ENCODE results near the gene GEMIN8.

GEMIN8 gene

GRCh38 chrX:13965531-13965930, 64.2 kb downstream of the GEMIN8 start:
- H3K23ac ChIP-seq (ENCODE audit: low read depth, low read length, poor library complexity): no peak overlapping the region
- H2BK5ac ChIP-seq (ENCODE audit: low read length): no peak overlapping the region
- no peak overlapping the region for H4K91ac ChIP-seq (ENCODE audit: low read depth, low read length, poor library complexity)
- no peak for DNase-seq (ENCODE audit: low spot score)
- H3K36me3 ChIP-seq (replicated peaks in 1 of 2; ENCODE audit: control insufficient read depth in 2 of 2, insufficient read depth in 2 of 2, low read length in 2 of 2): no peaks in the 10 kb centered on the region
- H3K4ac ChIP-seq (ENCODE audit: low read length): no peak overlapping the region
- H3K4me1 ChIP-seq (ENCODE audit: control insufficient read depth in 2 of 2, insufficient read depth in 1 of 2, low read depth in 1 of 2, low read length in 2 of 2): no peaks in the 10 kb centered on the region
- H3K9ac ChIP-seq (ENCODE audit: low read depth, low read length, poor library complexity): no peak overlapping the region
- no peak overlapping the region for H3K27ac ChIP-seq (replicated peaks; ENCODE audit: low read length)
- no peak overlapping the region for H2BK15ac ChIP-seq (ENCODE audit: low read length)
- no peak overlapping the region for H2BK120ac ChIP-seq (ENCODE audit: low read depth, low read length)
- no peak overlapping the region for H3K18ac ChIP-seq (ENCODE audit: low read length)
- H3K4me3 ChIP-seq (ENCODE audit: low read length in 2 of 2): no peak overlapping the region
- no peak overlapping the region for H4K8ac ChIP-seq (ENCODE audit: low read depth, low read length)
- H3K27me3 ChIP-seq (ENCODE audit: control insufficient read depth in 3 of 3, insufficient read depth in 3 of 3, low read depth in 1 of 3, low read length in 3 of 3): no peaks in the 10 kb centered on the region
- no peaks in the 10 kb centered on the region for H3K9me3 ChIP-seq (replicated peaks in 1 of 2; ENCODE audit: control insufficient read depth in 2 of 2, insufficient read depth in 1 of 2, low read depth in 1 of 2, low read length in 2 of 2)
- no CpG with 5 or more reads among the region's 6 CpGs for WGBS, 2 donors (ENCODE audit: extremely low coverage in 2 of 2, insufficient read length in 2 of 2, insufficient replicate concordance in 1 of 2)
- H3K4me2 ChIP-seq (ENCODE audit: insufficient read depth, low read length, poor library complexity, severe bottlenecking): no peak overlapping the region
- H2AK5ac ChIP-seq (ENCODE audit: low read depth, low read length): no peak overlapping the region
- no peak overlapping the region for H2AFZ ChIP-seq (ENCODE audit: low read length)
- H3K79me1 ChIP-seq (ENCODE audit: low read depth, low read length): no peaks in the 10 kb centered on the region
- H2BK12ac ChIP-seq (ENCODE audit: low read length): no peak overlapping the region
- no peak overlapping the region for H3K14ac ChIP-seq (ENCODE audit: low read length)

- no peak for DNase-seq (ENCODE audit: low spot score)
- Histone ChIP-seq H4K91ac (ENCODE audit: low read depth, low read length, poor library complexity) (no peak overlapping the region), H3K79me1 (ENCODE audit: low read depth, low read length) (no peaks in the 10 kb centered on the region), H3K4ac (ENCODE audit: low read length) (no peak overlapping the region), H2AK5ac (ENCODE audit: low read depth, low read length) (no peak overlapping the region), H2BK120ac (ENCODE audit: low read depth, low read length) (no peak overlapping the region), H3K9ac (ENCODE audit: low read depth, low read length, poor library complexity) (no peak overlapping the region), H3K4me1 (ENCODE audit: control insufficient read depth in 2 of 2, insufficient read depth in 1 of 2, low read depth in 1 of 2, low read length in 2 of 2) (peaks cover 0 to 8% of the 10 kb centered on the region in 2 donors), H3K36me3 (replicated peaks in 1 of 2; ENCODE audit: control insufficient read depth in 2 of 2, insufficient read depth in 2 of 2, low read length in 2 of 2) (no peaks in the 10 kb centered on the region), H4K8ac (ENCODE audit: low read depth, low read length) (no peak overlapping the region), H3K9me3 (replicated peaks in 1 of 2; ENCODE audit: control insufficient read depth in 2 of 2, insufficient read depth in 1 of 2, low read depth in 1 of 2, low read length in 2 of 2) (peaks cover 0 to 2% of the 10 kb centered on the region in 2 donors), H3K27me3 (ENCODE audit: control insufficient read depth in 3 of 3, insufficient read depth in 3 of 3, low read depth in 1 of 3, low read length in 3 of 3) (peaks cover 0 to 13% (median 0%) of the 10 kb centered on the region in 3 experiments), H2BK5ac (ENCODE audit: low read length) (no peak overlapping the region), H3K27ac (replicated peaks; ENCODE audit: low read length) (no peak overlapping the region), H3K4me3 (ENCODE audit: low read length in 2 of 2) (no peak overlapping the region), H2BK15ac (ENCODE audit: low read length) (no peak overlapping the region), H2AFZ (ENCODE audit: low read length) (no peak overlapping the region), H3K23ac (ENCODE audit: low read depth, low read length, poor library complexity) (no peak overlapping the region), H3K4me2 (ENCODE audit: insufficient read depth, low read length, poor library complexity, severe bottlenecking) (no peak overlapping the region), H3K18ac (ENCODE audit: low read length) (no peak overlapping the region), H3K14ac (ENCODE audit: low read length) (no peak overlapping the region), H2BK12ac (ENCODE audit: low read length) (no peak overlapping the region)
- no CpG with 5 or more reads among the region's 4 CpGs for WGBS, 2 donors (ENCODE audit: extremely low coverage in 2 of 2, insufficient read length in 2 of 2, insufficient replicate concordance in 1 of 2)
Measured at GRCh38 chrX:13956998-13957397, 72.7 kb downstream of the GEMIN8 start.
